LNCaP clone FGC (cell line): ENCODE data around the gene MVD.
A peak's percentile ranks its signal among the peaks of the same experiment; 100 is the strongest.
"Not testable (repeated sequence)": the region's sequence is repeated elsewhere in the genome, so short reads cannot be mapped to it uniquely, and the experiment has no call there.

Experiments used
- DNase-seq: peaks from one replicate; pipeline ENCODE4 v3.0.0-alpha.2; 2011; ENCODE audit warnings: low read depth
- H3K4me3 ChIP-seq: 2 replicates; pipeline ENCODE4 v1.5.1; 2011; ENCODE audit warnings: mild to moderate bottlenecking, low read depth, low read length, control low read depth
- CTCF ChIP-seq: IDR thresholded peaks from 2 replicates; pipeline ENCODE4 v1.5.1; 2012; ENCODE audit warnings: mild to moderate bottlenecking; ENCODE audit not compliant: control insufficient read depth, insufficient read depth; ENCODE audit errors: extremely low read depth

Gene MVD

GRCh38 chr16:88671806-88672205 lies 8.9 kb upstream of the MVD start:
- no peak overlapping the region for H3K4me3 ChIP-seq
- no peak for TF ChIP-seq CTCF
- DNase-seq = no peak

DNA sequence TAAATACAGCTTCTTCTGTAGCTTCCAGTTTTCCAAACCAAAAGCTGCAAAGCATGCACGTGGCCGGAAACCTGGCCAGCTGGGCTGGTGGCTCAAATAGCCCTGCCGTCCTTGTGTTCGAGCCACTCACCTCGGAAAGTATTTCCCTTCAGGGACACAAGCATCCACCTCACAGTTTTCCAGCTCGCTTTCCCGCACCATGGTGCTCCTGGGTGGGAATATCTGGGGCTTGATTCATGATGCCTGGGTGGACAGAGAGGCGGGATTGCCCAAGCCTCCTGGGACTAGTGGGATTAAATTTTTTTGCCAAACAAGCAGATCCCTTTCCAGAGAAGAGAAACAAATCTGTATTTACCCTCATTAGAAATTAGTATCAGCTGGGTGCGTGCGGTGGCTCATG lies 7.1 kb upstream of the MVD start:
- no peak for DNase-seq
- TF ChIP-seq CTCF = no peak
- no peak overlapping the region for H3K4me3 ChIP-seq

DNA sequence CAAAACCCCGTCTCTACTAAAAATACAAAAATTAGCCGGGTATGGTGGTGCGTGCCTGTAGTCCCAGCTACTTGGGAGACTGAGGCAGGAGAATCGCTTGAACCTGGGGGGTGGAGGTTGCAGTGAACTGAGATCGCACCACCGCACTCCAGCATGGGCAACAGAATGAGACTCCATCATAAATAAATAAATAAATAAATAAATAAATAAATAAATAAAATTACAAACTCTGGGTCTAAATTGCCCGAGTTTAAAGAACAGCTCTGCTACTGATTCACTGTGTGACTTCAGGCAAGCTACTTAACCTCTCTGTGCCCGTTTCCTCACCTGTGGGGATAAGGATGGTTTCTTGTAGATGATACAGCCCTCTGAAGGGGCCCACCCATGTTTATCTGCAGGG lies 6.6 kb upstream of the MVD start:
- not testable (repeated sequence) for DNase-seq, H3K4me3 ChIP-seq

DNA sequence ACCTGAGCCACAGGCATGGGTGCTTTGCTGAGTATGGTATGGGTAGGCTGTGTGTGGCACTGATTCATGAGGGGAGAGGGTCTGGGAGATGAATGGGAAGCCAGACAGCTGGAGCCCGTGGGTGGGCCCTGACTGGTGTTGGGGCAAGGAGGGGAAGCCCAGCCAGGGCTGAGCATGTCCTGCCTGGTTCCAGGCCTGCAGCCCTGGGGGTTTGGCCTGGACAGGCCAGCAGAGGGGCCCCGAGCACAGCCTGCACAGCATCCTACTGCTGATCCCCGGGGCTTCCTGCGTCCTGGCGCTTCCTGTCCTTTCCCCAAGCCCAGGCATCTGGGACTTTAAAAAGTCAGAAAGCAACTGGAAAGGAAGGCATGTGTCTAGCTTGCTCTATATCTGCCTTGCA lies 4.6 kb upstream of the MVD start:
- no peak for TF ChIP-seq CTCF
- no peak for DNase-seq
- no peak overlapping the region for H3K4me3 ChIP-seq

DNA sequence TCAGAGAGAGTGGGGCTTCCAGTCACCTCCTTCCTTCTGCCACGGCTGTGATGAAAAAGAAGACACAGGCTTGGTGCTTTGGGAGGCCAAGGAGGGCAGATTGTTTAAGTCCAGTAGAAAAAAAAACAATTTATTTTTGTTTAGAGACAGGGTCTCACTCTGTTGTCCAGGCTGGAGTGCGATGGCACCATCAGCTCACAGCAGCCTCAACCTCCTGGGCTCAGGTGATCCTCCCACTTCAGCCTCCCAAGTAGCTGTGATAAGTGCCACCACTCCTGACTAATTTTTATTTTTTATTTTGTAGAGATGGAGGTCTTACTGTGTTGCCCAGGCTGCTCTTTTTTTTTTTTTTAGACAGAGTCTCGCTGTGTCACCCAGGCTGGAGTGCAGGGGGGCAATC lies 2.7 kb upstream of the MVD start:
- H3K4me3 ChIP-seq = no peak overlapping the region
- no peak for TF ChIP-seq CTCF
- DNase-seq = no peak

- no peak for TF ChIP-seq CTCF
- no peak for DNase-seq
- H3K4me3 ChIP-seq = no peak overlapping the region
Observed at GRCh38 chr16:88665148-88665547, 2.3 kb upstream of the MVD start.

DNA sequence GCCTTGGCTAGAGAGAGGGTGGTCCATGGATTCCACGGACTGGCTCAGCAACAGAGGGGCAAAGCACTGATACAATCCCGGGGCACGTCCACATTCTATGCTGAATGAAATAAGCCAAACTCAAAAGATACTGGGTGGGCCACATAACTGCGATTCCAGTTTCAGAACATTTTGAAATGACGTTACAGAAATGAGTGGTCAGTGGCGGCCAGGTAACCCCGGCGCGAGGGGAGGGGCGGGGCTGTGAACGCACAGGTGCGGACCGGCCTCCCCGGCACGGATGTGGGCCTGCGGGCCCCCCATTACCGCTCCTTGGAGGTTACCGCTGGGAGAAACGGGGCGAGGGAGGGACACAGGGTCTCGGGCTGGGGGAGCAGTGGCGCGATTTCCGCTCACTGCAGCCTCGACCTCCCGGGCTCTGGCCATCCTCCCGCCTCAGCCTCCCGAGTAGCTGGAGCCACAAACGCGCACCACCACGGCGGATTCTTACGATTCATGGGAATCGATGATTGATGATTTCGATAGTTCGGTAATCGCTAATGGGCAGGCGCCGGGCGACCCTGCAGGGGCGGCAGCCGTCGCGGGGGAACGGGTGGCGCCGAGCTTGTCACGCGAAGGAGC lies 559 bp downstream of the MVD start:
- no peak for DNase-seq
- no peak for TF ChIP-seq CTCF

More for the DNA sequence above, 559 bp downstream of the MVD start:
- H3K4me3 ChIP-seq = peak overlapping the region; percentile 83
